GM12891 (cell line): ENCODE data around the gene NFKBIA. TPM values are rescaled to one million over a fixed set of nuclear protein-coding genes. Genes with fewer than 3 reads are reported as not detected.
"Not testable (repeated sequence)": the region's sequence is repeated elsewhere in the genome, so short reads cannot be mapped to it uniquely, and the experiment has no call there.

ENCODE experiments used
- DNase-seq: peaks from one replicate; pipeline ENCODE4 v3.0.0; 2011; ENCODE audit warnings: low spot score; ENCODE audit not compliant: insufficient read length
- FAIRE-seq: peaks from 2 replicates; lab custom pipeline; 2011; peaks lifted over from hg19 to GRCh38; lab: Jason Lieb, UNC
- PAX5 ChIP-seq: IDR thresholded peaks from 2 replicates; pipeline ENCODE4 v1.6.1; 2011; ENCODE audit warnings: low read length, moderate library complexity, mild to moderate bottlenecking; ENCODE audit not compliant: insufficient read depth, severe bottlenecking
- POLR2A ChIP-seq: IDR thresholded peaks from 2 replicates; pipeline ENCODE4 v1.6.1; 2011; ENCODE audit warnings: low read depth, low read length, control low read depth
- POLR2AphosphoS5 ChIP-seq: IDR thresholded peaks from 2 replicates; pipeline ENCODE4 v1.6.1; 2011; ENCODE audit warnings: low read depth, low read length, control low read depth
- POU2F2 ChIP-seq: IDR thresholded peaks from 2 replicates; pipeline ENCODE4 v1.6.1; 2011; ENCODE audit warnings: low read depth, mild to moderate bottlenecking, control low read depth, low read length, moderate library complexity
- SPI1 ChIP-seq: IDR thresholded peaks from 2 replicates; pipeline ENCODE4 v1.6.1; 2011; ENCODE audit warnings: low read depth, low read length, control low read depth
- TAF1 ChIP-seq: IDR thresholded peaks from 2 replicates; pipeline ENCODE4 v1.6.1; 2011; ENCODE audit warnings: low read depth, low read length, control low read depth
- polyA plus RNA-seq: library from polyadenylated mRNA; unstranded; fragments of >200 nt; gene quantifications from one replicate; pipeline ENCODE4 v1.2.1, GENCODE V29; 2012; ENCODE audit warnings: low read depth, missing spikeins, inconsistent platforms; ENCODE audit not compliant: missing spikeins

NFKBIA gene, protein sequence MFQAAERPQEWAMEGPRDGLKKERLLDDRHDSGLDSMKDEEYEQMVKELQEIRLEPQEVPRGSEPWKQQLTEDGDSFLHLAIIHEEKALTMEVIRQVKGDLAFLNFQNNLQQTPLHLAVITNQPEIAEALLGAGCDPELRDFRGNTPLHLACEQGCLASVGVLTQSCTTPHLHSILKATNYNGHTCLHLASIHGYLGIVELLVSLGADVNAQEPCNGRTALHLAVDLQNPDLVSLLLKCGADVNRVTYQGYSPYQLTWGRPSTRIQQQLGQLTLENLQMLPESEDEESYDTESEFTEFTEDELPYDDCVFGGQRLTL
- 204 TPM for polyA plus RNA-seq

- peak; percentile 83 for FAIRE-seq
- DNase-seq = peak; percentile 71
- TF ChIP-seq TAF1 (peak; percentile 91), PAX5 (peak; percentile 66), POLR2AphosphoS5 (peak; percentile 98), POLR2A (peak; percentile 98), POU2F2 (peak; percentile 93), SPI1 (peak; percentile 83)
These were observed at the start of gene NFKBIA for GRCh38 chr14:35404449-35405303. Gene NFKBIA (minus strand): TSS chr14:35404749. CDS start chr14:35404644, 105 bp downstream.

DNA sequence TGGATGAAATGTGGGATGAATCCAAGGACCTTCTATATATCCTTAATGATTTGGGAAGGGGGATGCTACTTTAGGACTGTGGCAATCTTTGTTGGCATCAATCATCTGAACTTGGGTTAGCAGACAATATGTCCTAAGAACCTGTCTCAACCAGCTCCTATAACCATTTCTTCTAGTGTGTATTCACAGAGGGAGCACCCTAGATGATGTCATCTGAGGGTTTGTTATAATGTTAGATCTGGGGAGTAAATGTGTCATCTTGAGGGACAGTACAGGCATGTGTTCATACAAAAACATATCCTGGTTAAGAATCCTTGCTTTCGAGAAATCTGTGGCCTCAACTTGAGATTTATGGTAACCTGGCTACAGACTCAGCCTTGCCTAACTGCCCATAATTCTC lies 41.9 kb upstream of the NFKBIA start:
- TF ChIP-seq SPI1 (no peak), POLR2A (no peak), POU2F2 (no peak)
- no peak for FAIRE-seq
- no peak for DNase-seq

GRCh38 chr14:35444104-35444503 lies 39.6 kb upstream of the NFKBIA start:
- DNase-seq (no peak), FAIRE-seq (no peak)
- no peak for TF ChIP-seq POLR2A
- TF ChIP-seq POU2F2 = no peak
- no peak for TF ChIP-seq SPI1
- no peak for TF ChIP-seq PAX5

GRCh38 chr14:35441160-35441559 lies 36.6 kb upstream of the NFKBIA start:
- no peak for FAIRE-seq
- no peak for DNase-seq

DNA sequence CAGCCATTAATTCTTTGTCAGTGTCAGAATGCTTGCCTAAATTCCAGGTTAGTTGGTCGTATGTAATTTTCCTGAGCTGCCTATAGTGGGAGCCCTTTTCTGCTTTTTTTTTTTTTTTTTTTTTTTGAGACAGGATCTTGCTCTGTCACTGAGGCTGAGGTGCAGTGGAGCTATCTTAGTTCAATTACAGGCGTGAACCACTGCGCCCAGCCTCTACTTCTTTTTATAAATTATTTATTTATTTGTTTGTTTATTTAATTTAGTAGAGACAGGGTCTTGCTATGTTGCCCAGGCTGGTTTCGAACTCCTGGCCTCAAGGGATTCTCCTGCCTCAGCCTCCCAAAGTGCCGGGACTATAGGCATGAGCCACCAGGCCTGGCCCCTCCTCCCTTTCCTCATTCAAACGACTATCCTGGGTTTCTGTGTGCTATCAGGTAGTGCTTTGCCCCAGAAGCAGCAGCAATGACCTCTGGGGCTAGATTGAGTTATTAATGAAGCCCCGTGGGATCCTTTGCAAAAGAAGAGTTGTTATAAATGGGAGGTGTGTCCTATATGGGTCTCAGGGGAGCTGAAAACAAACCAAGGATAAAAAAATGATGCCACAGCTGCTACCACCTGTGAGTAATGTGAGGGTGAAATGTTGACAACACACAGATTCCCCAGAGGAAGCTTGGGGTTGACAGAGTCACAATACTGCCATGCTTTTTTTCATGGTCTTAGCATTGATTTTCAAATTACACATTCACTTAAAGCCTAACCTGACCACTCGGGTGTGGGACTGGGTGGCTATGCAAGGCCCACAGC lies 34.6 kb upstream of the NFKBIA start:
- TF ChIP-seq POU2F2 (no peak), PAX5 (no peak), POLR2A (no peak), POLR2AphosphoS5 (no peak), SPI1 (no peak), TAF1 (no peak)
- FAIRE-seq (no peak), DNase-seq (no peak)

More at GRCh38 chr14:35441160-35441559, 36.6 kb upstream of the NFKBIA start:
- TF ChIP-seq POU2F2 = no peak
- no peak for TF ChIP-seq POLR2A
- TF ChIP-seq POLR2AphosphoS5 = no peak
- no peak for TF ChIP-seq TAF1
- TF ChIP-seq PAX5 = no peak
- no peak for TF ChIP-seq SPI1

- FAIRE-seq, DNase-seq: not testable (repeated sequence)
These were observed 33.9 kb upstream of the NFKBIA start for GRCh38 chr14:35438492-35438891.

GRCh38 chr14:35435177-35435576 lies 30.6 kb upstream of the NFKBIA start:
- TF ChIP-seq PAX5 (no peak), POLR2A (no peak), POLR2AphosphoS5 (no peak), SPI1 (no peak), TAF1 (no peak), POU2F2 (no peak)
- FAIRE-seq (no peak), DNase-seq (no peak)

DNA sequence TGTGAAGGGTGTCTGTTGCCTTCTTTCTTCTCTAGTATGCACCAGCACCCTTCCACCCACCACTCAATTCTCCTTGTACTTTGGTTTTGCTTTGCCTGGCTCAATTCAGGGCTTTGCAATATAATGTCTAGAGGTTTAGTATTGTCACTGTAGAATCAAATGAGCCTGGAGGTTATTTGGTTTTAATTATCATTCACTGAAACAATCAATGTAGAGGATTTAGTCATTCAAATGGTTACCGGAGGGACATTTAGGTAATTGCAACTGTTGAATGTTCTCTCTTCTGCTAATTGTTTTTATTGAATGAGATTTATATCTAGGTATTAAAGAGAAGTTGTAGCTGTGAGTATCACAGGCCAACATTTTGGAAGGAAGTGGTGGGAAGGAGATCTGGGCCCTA lies 29.3 kb upstream of the NFKBIA start:
- TF ChIP-seq TAF1 (no peak), POU2F2 (no peak), SPI1 (no peak), POLR2A (no peak), POLR2AphosphoS5 (no peak), PAX5 (no peak)
- no peak for FAIRE-seq

DNA sequence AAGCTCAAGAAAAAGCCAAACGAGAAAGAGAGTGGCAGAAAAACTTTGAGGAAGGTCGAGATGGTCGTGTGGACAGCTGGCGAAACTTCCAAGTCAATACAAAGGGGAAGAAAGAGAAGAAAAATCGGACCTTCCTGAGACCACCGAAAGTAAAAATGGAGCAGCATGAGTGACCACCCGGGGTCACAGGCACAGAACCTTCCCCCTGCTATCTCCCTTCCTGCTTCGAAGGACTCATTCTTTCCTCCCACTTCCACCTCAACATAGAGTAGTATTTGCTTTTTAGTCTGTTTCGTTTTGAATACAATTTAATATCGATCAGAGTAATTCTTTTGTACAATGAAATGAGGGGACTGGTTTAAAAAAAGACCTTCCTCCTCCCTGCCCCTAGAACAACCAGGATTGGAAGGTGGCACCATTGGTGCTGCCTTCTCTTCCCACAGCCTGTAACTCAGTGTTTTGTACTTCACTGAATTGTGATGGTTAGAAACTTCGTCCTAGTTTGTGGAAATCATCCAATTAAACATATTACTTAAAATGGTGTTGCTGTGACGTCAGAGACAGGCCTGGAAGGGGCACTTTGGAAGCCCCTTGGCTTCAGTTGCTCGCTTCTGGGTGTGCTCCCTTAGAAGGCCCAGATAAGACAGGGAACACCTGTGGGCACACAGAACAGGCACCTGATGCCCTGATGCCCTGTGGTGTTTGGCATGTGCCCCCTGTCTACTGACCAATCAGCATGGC lies 26.1 kb upstream of the NFKBIA start:
- DNase-seq = no peak
- FAIRE-seq = no peak
- TF ChIP-seq PAX5 (no peak), POU2F2 (no peak), POLR2AphosphoS5 (no peak), TAF1 (no peak), SPI1 (no peak), POLR2A (no peak)

More for the DNA sequence above, 29.3 kb upstream of the NFKBIA start:
- no peak for DNase-seq
